HG02623 (cell line): Measurements from ENCODE around the gene IL3.
A peak's percentile ranks its signal among the peaks of the same experiment; 100 is the strongest.
"Not testable (repeated sequence)": the region's sequence is repeated elsewhere in the genome, so short reads cannot be mapped to it uniquely, and the experiment has no call there.

ENCODE experiments used
- ATAC-seq: cut with Tn5 transposase; IDR thresholded peaks from one replicate; pipeline ENCODE4 v1.9.1; 2021; ENCODE audit warnings: moderate library complexity; ENCODE audit not compliant: unreplicated experiment

IL3 gene

DNA sequence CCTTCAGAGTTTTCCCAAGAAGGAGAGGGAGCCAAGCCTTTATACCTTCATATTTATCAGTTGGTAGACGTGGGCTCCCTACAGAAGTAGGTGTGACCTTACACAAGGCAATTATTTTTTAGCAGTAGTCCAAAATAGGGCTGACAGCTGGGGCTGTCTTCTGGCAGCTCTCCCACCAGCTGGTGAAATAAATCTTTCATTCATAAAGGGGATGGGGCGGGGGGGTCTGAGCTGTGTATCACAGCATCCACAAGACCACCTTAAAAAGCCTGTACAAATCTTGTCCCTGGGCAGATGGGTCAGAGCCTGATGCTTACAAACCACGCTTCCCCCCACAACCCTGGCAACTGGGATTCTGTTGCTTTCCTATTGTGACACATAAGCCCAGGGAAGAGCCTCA is 32.8 kb downstream of the IL3 start:
- no peak for ATAC-seq

GRCh38 chr5:132094393-132095076 is 34.1 kb downstream of the IL3 start:
- ATAC-seq: no peak

- no peak for ATAC-seq
Observed at GRCh38 chr5:132095077-132095410, 34.6 kb downstream of the IL3 start.

- no peak for ATAC-seq
Observed at GRCh38 chr5:132095424-132095972, 35.0 kb downstream of the IL3 start.

- no peak for ATAC-seq
Observed at GRCh38 chr5:132096904-132097303, 36.4 kb downstream of the IL3 start.

DNA sequence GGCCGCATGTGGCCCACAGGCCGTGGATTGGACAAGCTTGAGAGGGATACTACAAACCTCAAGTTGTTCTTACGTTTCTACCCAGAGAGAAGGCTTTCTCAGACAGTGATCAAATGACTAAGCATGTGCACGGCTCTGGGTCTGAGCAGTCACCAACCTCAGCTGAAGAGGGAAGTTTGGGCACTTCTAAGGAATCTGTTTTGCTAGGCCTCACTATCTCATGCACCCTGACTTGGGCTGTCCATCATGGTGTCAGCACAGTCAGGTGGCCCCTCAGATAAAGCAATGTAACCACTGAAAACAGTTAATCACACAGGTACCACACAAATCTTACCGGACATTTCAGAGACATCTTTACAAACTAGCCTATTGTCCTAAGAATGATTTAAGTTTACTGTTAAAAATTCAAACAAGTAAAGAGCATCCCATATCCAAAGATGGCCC is 37.7 kb downstream of the IL3 start:
- peak; percentile 27 for ATAC-seq

DNA sequence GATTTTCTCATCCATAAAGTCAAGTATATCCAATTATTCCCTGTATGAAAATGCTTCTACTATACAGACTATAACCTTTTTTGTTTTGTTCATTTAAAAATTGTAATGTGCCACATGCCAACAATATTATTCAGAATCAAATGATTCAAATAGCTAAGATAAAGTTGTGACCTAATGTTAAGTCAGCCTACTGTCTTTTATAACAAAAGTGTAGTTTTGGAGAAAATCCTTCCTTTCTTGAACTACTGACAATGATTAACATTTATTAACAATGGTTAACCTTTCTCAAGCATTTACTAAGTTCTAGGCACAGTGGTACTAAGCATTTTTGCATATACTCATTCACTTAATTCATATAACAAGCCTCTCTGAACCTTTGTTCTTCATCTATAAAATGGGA is 38.2 kb downstream of the IL3 start:
- ATAC-seq: no peak

GRCh38 chr5:132099076-132099748 is 38.8 kb downstream of the IL3 start:
- ATAC-seq: peak; percentile 31

DNA sequence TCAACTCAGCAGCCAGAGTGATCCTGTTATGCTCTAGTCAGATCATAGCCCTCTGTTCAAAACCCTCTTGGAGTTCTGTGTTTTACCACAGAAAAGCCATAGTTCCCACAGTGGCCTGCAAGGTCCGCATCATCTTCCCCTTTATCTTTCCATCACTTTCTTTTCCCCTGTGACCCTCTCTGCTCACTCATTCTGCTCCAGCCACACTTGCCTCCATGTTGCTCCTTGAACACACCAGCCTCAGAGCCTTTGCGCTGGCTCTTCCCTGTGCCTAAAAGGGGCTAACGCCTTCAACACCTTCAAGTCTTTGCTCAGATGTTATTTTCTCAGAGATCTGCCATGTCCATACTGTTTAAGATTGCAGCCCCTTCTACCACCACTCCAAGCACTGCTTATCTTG is 39.5 kb downstream of the IL3 start:
- ATAC-seq: no peak

- ATAC-seq: peak; percentile 30
Observed at GRCh38 chr5:132100672-132101261, 40.3 kb downstream of the IL3 start.

DNA sequence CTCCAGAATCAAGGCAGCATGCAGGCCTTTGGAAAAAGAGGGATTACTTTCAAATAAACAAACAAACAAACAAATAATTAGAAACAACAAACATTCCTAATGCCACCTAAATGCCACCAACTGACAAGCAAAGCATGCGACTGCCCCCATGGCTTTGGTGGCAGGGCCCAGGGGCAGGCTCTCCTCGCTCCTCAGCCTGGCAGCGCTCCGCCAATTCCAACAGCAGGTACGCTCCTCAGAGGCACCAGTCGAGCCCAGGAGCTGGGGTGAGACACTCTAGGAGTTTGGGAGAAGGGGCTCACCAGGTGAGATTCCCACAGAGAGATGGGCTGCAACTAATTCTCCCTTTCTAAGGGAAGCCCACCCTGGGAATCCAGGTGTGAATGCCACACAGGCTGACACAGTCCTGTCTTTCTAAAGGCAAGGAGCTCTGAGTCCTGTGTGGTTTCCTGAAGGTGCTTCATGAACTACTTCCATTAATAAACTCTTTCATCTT is 41.0 kb downstream of the IL3 start:
- no peak for ATAC-seq

- no peak for ATAC-seq
Observed at GRCh38 chr5:132102101-132102701, 41.7 kb downstream of the IL3 start.

DNA sequence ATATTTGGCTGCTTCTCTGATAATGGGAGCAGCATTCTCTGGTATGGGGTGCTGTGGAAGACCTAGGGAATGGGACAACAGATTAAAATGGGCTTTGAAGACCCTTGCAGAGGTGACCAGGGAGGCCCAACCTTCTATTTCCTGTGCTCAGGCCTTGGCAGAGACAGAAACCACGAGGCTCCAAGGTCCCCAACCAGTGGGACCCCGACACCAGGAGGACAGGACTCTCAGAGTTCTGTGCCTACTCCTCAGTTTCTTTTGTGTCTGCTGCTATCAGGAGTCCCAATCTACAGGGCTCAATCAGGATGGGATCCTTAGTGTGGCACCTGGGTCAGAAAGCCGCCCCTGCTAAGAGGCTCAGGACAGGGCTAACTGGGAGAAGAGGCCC is 42.5 kb downstream of the IL3 start:
- no peak for ATAC-seq

GRCh38 chr5:132103332-132103951 is 43.0 kb downstream of the IL3 start:
- peak; percentile 59 for ATAC-seq

- ATAC-seq: no peak
Observed at GRCh38 chr5:132103969-132104391, 43.5 kb downstream of the IL3 start.

GRCh38 chr5:132104556-132104955 is 44.1 kb downstream of the IL3 start:
- no peak for ATAC-seq

DNA sequence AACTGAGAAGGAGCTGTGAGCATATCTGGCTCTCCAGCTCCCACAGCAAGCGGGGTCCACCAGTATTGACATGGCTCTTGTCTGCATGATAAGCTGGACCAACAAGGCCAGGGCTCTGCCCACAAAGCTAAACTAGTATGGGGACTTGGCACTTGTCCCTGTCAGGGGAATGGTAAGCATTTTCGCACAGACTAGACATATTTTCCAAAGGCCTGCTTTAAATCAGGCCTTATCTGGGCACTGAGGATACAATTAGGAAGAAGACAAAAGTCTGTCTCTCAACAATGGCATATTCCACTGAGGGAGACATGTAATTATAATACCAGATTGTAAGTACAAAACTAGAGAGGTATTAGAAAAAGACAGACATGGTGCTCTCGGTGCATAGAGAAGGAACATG is 45.2 kb downstream of the IL3 start:
- no peak for ATAC-seq

- not testable (repeated sequence) for ATAC-seq
Observed at GRCh38 chr5:132108495-132108894, 48.0 kb downstream of the IL3 start.

GRCh38 chr5:132108957-132109356 is 48.5 kb downstream of the IL3 start:
- not testable (repeated sequence) for ATAC-seq

- no peak for ATAC-seq
Observed at GRCh38 chr5:132109494-132110053, 49.1 kb downstream of the IL3 start.

DNA sequence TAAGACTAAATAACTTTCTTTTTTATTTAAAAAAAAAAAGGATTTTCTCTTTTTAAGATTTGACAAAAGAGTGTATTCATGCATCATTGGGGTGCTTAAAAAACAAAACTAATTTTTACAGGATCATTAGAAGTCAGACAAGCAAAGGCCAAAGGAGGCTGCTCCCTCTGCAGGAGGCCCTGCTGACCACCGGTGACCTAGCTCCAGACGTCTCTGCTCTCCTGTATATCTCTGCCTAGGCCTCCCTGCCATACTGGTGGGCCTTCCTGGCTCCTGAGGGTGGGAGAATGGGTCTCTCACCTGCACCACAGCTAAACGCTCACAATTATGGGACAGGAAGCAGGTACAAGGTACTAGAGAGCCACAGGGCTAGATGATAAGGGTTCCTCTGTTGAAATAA is 49.7 kb downstream of the IL3 start:
- no peak for ATAC-seq
